Parathyroid adenoma (tissue), 2 donors: Measurements from ENCODE around the gene GDPD4.

Source experiments
- H2AFZ ChIP-seq: fragments of 300-600 bp; sonication (generic); one replicate; pipeline ENCODE4 v1.7.0; 2017; ENCODE audit warnings: antibody characterized with exemption, mild to moderate bottlenecking
- H3K27ac ChIP-seq: fragments of 300-600 bp; sonication (generic); one replicate; pipeline ENCODE4 v1.7.0; 2017
- H3K27me3 ChIP-seq: fragments of 300-600 bp; sonication (generic); one replicate; pipeline ENCODE4 v1.7.0; 2017; ENCODE audit warnings: low read length; ENCODE audit not compliant: control insufficient read depth, insufficient read depth
- H3K36me3 ChIP-seq: fragments of 300-600 bp; sonication (generic); one replicate; pipeline ENCODE4 v1.7.0; 2017; ENCODE audit warnings: low read length; ENCODE audit not compliant: control insufficient read depth, insufficient read depth
- H3K4me1 ChIP-seq: fragments of 300-600 bp; sonication (generic); one replicate; pipeline ENCODE4 v1.7.0; 2017; ENCODE audit warnings: control low read depth
- H3K4me2 ChIP-seq: fragments of 300-600 bp; sonication (generic); one replicate; pipeline ENCODE4 v1.7.0; 2017; ENCODE audit warnings: low read length
- H3K4me3 ChIP-seq: fragments of 300-600 bp; sonication (generic); one replicate; pipeline ENCODE4 v1.7.0; 2017; ENCODE audit warnings: low read depth, low read length
- H3K79me2 ChIP-seq: fragments of 300-600 bp; sonication (generic); one replicate; pipeline ENCODE4 v1.7.0; 2017; ENCODE audit warnings: control low read depth
- H3K9ac ChIP-seq: fragments of 300-600 bp; sonication (generic); one replicate; pipeline ENCODE4 v1.7.0; 2017; ENCODE audit warnings: mild to moderate bottlenecking
- H3K9me3 ChIP-seq: fragments of 300-600 bp; sonication (generic); one replicate; pipeline ENCODE4 v1.7.0; 2017; ENCODE audit warnings: low read length; ENCODE audit not compliant: control insufficient read depth
- CTCF ChIP-seq: fragments of 300-600 bp; sonication (generic); IDR thresholded peaks from one replicate; pipeline ENCODE4 v1.7.0; 2017; ENCODE audit warnings: antibody characterized with exemption, mild to moderate bottlenecking
- donor health status: primary hyperparathyroidism.

The GDPD4 gene

DNA sequence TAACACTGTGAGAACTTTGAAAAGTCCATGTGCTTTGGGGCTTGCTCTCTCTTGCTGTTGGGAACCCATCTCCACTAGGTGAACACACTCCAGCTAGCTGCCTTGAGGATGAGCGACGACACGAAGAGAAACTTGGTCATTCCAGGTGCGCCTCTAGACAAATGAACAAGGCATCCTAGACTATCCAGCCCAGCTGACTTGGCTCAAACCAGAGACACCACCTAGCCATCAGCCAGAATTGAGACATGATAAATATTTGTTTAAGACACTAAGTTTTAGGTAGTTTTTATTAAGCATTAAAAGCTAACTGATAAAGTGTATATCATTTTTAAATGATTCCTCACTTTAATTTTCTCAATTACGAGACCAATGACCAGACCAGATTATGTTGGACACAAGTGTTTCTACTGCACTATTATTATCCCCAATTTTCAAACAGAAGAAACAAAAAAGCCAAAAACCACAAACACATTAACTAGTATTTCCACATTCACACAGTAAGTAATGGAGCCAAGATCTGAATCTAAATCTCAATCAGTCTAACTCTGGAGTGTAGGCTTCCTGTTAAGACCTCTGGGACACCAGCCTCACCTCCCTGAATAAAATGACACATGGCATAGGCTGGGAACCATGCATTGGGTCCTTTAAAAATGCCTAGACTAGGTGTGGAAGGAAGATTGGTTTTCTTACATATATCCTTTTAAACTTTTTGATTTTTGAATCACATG lies 70.4 kb downstream of the GDPD4 start:
- Histone ChIP-seq H3K27ac (no peak overlapping the region), H3K9ac (no peak overlapping the region)
- TF ChIP-seq CTCF = no peak

DNA sequence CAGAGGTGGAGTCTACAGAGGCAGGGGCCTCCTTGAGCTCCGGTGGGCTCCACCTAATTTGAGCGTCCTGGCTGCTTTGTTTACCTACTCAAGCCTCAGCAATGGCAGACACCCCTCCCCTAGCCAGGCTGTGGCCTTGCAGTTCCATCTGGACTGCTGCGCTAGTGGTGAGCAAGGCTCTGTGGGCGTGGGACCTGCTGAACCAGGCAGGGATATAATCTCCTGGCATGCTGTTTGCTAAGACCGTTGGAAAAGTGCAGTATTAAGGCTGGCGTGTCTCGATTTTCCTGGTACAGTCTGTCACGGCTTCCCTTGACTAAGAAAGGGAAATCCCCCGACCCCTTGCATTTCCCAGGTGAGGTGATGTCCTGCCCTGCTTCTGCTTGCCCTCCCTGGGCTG lies 77.7 kb downstream of the GDPD4 start:
- Histone ChIP-seq H3K36me3 (no peaks in the 10 kb centered on the region), H3K27me3 (no peaks in the 10 kb centered on the region), H3K4me1 (no peaks in the 10 kb centered on the region)

More for the DNA sequence above, 70.4 kb downstream of the GDPD4 start:
- Histone ChIP-seq H3K4me1 (no peaks in the 10 kb centered on the region), H3K9me3 (no peaks in the 10 kb centered on the region), H3K79me2 (no peaks in the 10 kb centered on the region), H3K27me3 (no peaks in the 10 kb centered on the region), H3K4me2 (no peak overlapping the region), H3K36me3 (no peaks in the 10 kb centered on the region), H3K4me3 (no peak overlapping the region), H2AFZ (no peak overlapping the region)

DNA sequence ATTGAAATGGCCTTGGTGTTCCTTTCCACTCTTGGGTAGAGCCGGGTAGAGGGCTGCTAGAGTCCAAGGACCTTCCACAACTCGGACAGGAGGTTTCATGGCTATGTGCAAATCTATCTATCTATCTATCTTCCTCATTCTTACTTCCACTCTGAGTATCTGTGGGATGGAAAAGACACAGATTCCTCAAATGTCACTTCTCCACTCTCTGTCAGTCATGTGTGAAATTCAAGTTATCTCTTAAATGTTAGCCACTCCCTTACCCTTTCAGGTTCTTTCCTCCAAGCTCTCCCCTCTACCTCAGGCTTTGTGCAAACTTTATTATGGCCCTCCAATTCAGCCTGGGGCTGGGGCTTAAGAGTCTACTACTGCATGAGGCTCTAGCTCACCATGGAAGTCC lies 84.3 kb downstream of the GDPD4 start:
- no peak for TF ChIP-seq CTCF
- H3K9ac ChIP-seq = no peak overlapping the region
- no peak overlapping the region for H3K4me3 ChIP-seq
- H2AFZ ChIP-seq = no peak overlapping the region
- H3K36me3 ChIP-seq = no peaks in the 10 kb centered on the region
- no peak overlapping the region for H3K4me2 ChIP-seq
- no peaks in the 10 kb centered on the region for H3K4me1 ChIP-seq
- no peaks in the 10 kb centered on the region for H3K27me3 ChIP-seq
- no peaks in the 10 kb centered on the region for H3K79me2 ChIP-seq
- no peaks in the 10 kb centered on the region for H3K9me3 ChIP-seq
- H3K27ac ChIP-seq = no peak overlapping the region

More for the DNA sequence above, 77.7 kb downstream of the GDPD4 start:
- Histone ChIP-seq H3K9me3 (no peaks in the 10 kb centered on the region), H3K4me2 (no peak overlapping the region), H3K4me3 (no peak overlapping the region), H3K79me2 (no peaks in the 10 kb centered on the region), H3K9ac (no peak overlapping the region), H3K27ac (no peak overlapping the region), H2AFZ (no peak overlapping the region)
- TF ChIP-seq CTCF = no peak

DNA sequence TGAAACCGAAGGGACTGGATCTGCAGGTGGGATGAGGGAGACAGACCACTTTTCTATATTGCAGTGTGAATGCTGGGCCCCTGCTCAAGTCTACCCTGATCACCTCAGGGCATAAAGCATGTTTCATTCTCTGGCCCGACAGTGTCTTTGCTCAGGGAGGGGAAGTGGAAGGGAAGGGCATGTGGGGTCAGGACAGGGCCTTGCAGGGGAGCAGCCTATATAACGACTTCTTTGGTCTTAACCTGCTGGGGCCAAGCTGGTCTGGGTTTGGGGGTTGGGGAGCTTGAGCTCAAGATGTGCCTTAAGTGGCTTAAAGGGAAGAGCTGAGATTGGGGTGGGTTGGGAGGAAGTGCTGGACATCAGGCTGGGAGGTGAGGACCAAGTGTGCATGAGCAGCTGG lies 86.4 kb downstream of the GDPD4 start:
- Histone ChIP-seq H3K27ac (no peak overlapping the region), H3K36me3 (no peaks in the 10 kb centered on the region)
- TF ChIP-seq CTCF = no peak

GRCh38 chr11:77214557-77214956 lies 86.9 kb downstream of the GDPD4 start:
- Histone ChIP-seq H3K4me3 (no peak overlapping the region), H3K27me3 (no peaks in the 10 kb centered on the region), H3K4me2 (no peak overlapping the region), H3K27ac (no peak overlapping the region), H3K36me3 (no peaks in the 10 kb centered on the region), H3K4me1 (no peaks in the 10 kb centered on the region), H2AFZ (no peak overlapping the region), H3K9me3 (no peaks in the 10 kb centered on the region), H3K79me2 (no peaks in the 10 kb centered on the region), H3K9ac (no peak overlapping the region)
- no peak for TF ChIP-seq CTCF

More for the DNA sequence above, 86.4 kb downstream of the GDPD4 start:
- Histone ChIP-seq H3K9ac (no peak overlapping the region), H3K4me1 (no peaks in the 10 kb centered on the region), H3K9me3 (no peaks in the 10 kb centered on the region), H3K79me2 (no peaks in the 10 kb centered on the region), H2AFZ (no peak overlapping the region), H3K4me2 (no peak overlapping the region), H3K27me3 (no peaks in the 10 kb centered on the region), H3K4me3 (no peak overlapping the region)
